GF-D8 (cell line): ENCODE results near the gene PCMTD2.
"Not testable (repeated sequence)": the region's sequence is repeated elsewhere in the genome, so short reads cannot be mapped to it uniquely, and the experiment has no call there.

ENCODE experiments used
- DNase-seq: peaks from one replicate; lab custom pipeline; 2025; lab: John Stamatoyannopoulos, UW

The PCMTD2 gene

GRCh38 chr20:64224351-64225170, 31.0 kb upstream of the PCMTD2 start:
- no peak for DNase-seq

GRCh38 chr20:64225171-64225595, 30.4 kb upstream of the PCMTD2 start:
- no peak for DNase-seq

- DNase-seq: no peak
Observed at GRCh38 chr20:64225828-64226598, 29.5 kb upstream of the PCMTD2 start.

GRCh38 chr20:64226686-64227580, 28.6 kb upstream of the PCMTD2 start:
- no peak for DNase-seq

- DNase-seq: no peak
Observed at GRCh38 chr20:64228086-64228653, 27.4 kb upstream of the PCMTD2 start.

- no peak for DNase-seq
Observed at GRCh38 chr20:64228751-64229506, 26.6 kb upstream of the PCMTD2 start.

GRCh38 chr20:64229507-64230061, 26.0 kb upstream of the PCMTD2 start:
- DNase-seq: no peak

GRCh38 chr20:64230461-64231145, 24.9 kb upstream of the PCMTD2 start:
- DNase-seq: no peak

GRCh38 chr20:64231621-64232550, 23.7 kb upstream of the PCMTD2 start:
- no peak for DNase-seq

- DNase-seq: no peak
Observed at GRCh38 chr20:64232794-64233193, 22.8 kb upstream of the PCMTD2 start.

- no peak for DNase-seq
Observed at GRCh38 chr20:64233725-64234124, 21.8 kb upstream of the PCMTD2 start.

- no peak for DNase-seq
Observed at GRCh38 chr20:64234291-64234791, 21.2 kb upstream of the PCMTD2 start.

GRCh38 chr20:64234921-64235565, 20.5 kb upstream of the PCMTD2 start:
- DNase-seq: not testable (repeated sequence)

GRCh38 chr20:64236137-64237088, 19.1 kb upstream of the PCMTD2 start:
- DNase-seq: no peak

GRCh38 chr20:64237316-64237715, 18.2 kb upstream of the PCMTD2 start:
- no peak for DNase-seq

- DNase-seq: no peak
Observed at GRCh38 chr20:64238115-64238825, 17.3 kb upstream of the PCMTD2 start.
